Body of pancreas (tissue), 4 donors: ENCODE results near the gene TF.

Experiments
- POLR2A ChIP-seq, 3 donors: fragments of 450-650 bp; IDR thresholded peaks; one replicate each; pipeline ENCODE4 v1.6.1; 2016; ENCODE audit warnings: antibody characterized with exemption in 3 of 3, mild to moderate bottlenecking in 2 of 3
- TF ChIP-seq, protein P1 (sequence below), 7 experiments: fragments of 450-650 bp in 4 of 7; fragments of 200-600 bp in 3 of 7; sonication (generic) in 3 of 7; IDR thresholded peaks; one replicate each; pipeline ENCODE4 v1.5.1; 2016 to 2019; ENCODE audit warnings: antibody characterized with exemption in 7 of 7

DNA sequence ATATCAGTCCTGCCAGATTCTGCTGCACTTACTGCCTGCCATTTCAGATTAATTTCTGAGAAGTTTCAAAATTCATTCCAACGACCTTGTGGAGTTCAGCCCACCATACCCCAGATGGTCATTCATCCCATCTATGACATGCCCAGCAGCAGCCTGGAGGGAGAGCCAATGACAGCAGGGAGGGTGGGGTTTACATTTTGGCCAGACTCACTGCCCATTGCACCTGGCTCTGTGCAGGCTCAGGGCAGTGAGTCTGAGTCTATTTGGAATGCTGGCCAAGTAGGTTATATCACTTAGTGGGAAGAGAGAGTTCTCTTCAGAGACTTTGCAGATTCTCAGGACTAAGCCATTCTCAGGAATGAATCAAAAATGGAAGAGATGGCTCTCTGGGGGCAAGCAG lies 80.9 kb downstream of the TF start:
- TF ChIP-seq POLR2A (IDR thresholded peaks at IDR 0.05), result no peak
- TF ChIP-seq, protein P1, sequence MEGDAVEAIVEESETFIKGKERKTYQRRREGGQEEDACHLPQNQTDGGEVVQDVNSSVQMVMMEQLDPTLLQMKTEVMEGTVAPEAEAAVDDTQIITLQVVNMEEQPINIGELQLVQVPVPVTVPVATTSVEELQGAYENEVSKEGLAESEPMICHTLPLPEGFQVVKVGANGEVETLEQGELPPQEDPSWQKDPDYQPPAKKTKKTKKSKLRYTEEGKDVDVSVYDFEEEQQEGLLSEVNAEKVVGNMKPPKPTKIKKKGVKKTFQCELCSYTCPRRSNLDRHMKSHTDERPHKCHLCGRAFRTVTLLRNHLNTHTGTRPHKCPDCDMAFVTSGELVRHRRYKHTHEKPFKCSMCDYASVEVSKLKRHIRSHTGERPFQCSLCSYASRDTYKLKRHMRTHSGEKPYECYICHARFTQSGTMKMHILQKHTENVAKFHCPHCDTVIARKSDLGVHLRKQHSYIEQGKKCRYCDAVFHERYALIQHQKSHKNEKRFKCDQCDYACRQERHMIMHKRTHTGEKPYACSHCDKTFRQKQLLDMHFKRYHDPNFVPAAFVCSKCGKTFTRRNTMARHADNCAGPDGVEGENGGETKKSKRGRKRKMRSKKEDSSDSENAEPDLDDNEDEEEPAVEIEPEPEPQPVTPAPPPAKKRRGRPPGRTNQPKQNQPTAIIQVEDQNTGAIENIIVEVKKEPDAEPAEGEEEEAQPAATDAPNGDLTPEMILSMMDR (IDR thresholded peaks at IDR 0.05), result no peak
